Measurements from ENCODE around the gene GGT7. TPM values are rescaled to one million over a fixed set of nuclear protein-coding genes. Genes with fewer than 3 reads are reported as not detected.

The GGT7 gene
- total and polyA plus RNA-seq, 4 donors: 3.7 to 8.1 (median 6.0) TPM

DNA sequence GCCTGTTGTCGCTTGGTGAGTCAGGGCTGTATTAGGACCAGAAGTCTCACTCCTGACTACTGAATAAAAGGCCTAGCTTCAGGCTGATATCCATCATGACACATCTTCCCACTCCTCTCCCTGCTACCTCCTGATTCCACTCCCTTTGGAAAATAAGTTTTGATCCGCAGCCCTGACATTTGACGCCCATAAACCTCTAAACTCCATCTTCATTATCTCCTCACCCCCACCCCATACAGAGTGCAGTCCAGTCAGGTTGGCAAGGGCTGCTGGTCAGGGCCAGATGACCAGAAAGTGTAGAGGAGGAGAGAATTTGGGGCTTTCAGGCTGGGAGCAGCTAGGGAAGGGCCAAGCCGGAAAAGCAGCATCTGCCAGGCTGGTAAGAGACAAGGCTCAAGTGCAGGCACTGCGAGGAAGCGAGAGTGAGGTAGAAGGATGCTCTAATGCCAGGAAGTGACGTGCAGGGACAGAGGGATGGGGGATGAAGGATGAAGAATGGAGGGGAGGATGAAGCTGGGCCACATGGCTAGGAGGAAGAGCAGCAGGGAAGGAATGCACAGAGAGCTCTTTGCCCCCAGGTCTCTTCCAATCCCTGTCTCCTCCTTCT is 1.2 kb downstream of the GGT7 start:
- Histone ChIP-seq H3K9me3 (ENCODE audit: control insufficient read depth in 4 of 4, low read length in 3 of 4) (no peaks in the 10 kb centered on the region), H3K9ac (ENCODE audit: low read depth in 1 of 2, low read length in 2 of 2) (no peak overlapping the region), H3K36me3 (ENCODE audit: control insufficient read depth in 4 of 4, insufficient read depth in 3 of 4, low read depth in 1 of 4, low read length in 3 of 4) (no peaks in the 10 kb centered on the region), H3K4me1 (ENCODE audit: control insufficient read depth in 4 of 4, insufficient read depth in 4 of 4, low read length in 3 of 4) (peaks cover 2 to 41% (median 28%) of the 10 kb centered on the region in 4 donors), H3K27ac (ENCODE audit: low read depth in 1 of 2, low read length in 2 of 2) (no peak overlapping the region), H3K4me3 (ENCODE audit: low read depth in 1 of 3, low read length in 3 of 3) (no peak overlapping the region), H3K27me3 (ENCODE audit: control insufficient read depth in 4 of 4, insufficient read depth in 4 of 4, low read length in 3 of 4) (no peaks in the 10 kb centered on the region)
- 97% methylated on average over 7 of the region's 7 CpGs for WGBS
- TF ChIP-seq, protein P1, sequence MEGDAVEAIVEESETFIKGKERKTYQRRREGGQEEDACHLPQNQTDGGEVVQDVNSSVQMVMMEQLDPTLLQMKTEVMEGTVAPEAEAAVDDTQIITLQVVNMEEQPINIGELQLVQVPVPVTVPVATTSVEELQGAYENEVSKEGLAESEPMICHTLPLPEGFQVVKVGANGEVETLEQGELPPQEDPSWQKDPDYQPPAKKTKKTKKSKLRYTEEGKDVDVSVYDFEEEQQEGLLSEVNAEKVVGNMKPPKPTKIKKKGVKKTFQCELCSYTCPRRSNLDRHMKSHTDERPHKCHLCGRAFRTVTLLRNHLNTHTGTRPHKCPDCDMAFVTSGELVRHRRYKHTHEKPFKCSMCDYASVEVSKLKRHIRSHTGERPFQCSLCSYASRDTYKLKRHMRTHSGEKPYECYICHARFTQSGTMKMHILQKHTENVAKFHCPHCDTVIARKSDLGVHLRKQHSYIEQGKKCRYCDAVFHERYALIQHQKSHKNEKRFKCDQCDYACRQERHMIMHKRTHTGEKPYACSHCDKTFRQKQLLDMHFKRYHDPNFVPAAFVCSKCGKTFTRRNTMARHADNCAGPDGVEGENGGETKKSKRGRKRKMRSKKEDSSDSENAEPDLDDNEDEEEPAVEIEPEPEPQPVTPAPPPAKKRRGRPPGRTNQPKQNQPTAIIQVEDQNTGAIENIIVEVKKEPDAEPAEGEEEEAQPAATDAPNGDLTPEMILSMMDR (IDR thresholded peaks at IDR 0.05; ENCODE audit: low read depth, low read length, missing input control): no peak
- TF ChIP-seq TAF1 (conservative IDR thresholded peaks at IDR 0.05) (no peak), RXRA (IDR thresholded peaks at IDR 0.05) (no peak), JUND (IDR thresholded peaks at IDR 0.05) (no peak), EGR1 (IDR thresholded peaks at IDR 0.05; ENCODE audit: low read depth in 2 of 2) (no peak), FOXA2 (IDR thresholded peaks at IDR 0.05) (no peak)
- TF ChIP-seq, protein P2, sequence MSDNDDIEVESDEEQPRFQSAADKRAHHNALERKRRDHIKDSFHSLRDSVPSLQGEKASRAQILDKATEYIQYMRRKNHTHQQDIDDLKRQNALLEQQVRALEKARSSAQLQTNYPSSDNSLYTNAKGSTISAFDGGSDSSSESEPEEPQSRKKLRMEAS (IDR thresholded peaks at IDR 0.05): no peak
- TF ChIP-seq, protein P3, sequence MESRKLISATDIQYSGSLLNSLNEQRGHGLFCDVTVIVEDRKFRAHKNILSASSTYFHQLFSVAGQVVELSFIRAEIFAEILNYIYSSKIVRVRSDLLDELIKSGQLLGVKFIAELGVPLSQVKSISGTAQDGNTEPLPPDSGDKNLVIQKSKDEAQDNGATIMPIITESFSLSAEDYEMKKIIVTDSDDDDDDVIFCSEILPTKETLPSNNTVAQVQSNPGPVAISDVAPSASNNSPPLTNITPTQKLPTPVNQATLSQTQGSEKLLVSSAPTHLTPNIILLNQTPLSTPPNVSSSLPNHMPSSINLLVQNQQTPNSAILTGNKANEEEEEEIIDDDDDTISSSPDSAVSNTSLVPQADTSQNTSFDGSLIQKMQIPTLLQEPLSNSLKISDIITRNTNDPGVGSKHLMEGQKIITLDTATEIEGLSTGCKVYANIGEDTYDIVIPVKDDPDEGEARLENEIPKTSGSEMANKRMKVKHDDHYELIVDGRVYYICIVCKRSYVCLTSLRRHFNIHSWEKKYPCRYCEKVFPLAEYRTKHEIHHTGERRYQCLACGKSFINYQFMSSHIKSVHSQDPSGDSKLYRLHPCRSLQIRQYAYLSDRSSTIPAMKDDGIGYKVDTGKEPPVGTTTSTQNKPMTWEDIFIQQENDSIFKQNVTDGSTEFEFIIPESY (IDR thresholded peaks at IDR 0.05): no peak
- TF ChIP-seq, protein P4, sequence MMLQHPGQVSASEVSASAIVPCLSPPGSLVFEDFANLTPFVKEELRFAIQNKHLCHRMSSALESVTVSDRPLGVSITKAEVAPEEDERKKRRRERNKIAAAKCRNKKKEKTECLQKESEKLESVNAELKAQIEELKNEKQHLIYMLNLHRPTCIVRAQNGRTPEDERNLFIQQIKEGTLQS (IDR thresholded peaks at IDR 0.05): no peak
- no peak for DNase-seq (ENCODE audit: low spot score)

DNA sequence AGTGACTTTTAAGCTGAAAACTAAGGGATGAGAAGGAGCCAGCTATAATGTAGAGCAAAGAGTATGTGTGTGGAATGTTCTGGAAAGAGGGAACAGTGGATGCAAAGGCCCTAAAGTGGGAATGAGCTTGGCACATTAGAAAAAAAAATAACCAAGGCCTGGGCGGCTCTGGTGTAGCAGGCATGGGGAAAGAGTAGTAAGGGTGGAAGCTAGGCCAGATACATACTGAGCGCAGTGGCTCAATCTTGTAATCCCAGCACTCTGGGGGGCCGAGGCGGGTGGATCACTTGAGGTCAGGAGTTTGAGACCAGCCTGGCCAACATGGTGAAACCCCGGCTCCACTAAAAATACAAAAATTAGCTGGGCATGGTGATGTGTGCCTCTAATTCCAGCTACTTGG is 8.4 kb downstream of the GGT7 start:
- peaks cover 2 to 5% (median 3%) of the 10 kb centered on the region in 4 donors for H3K36me3 ChIP-seq (ENCODE audit: control insufficient read depth in 4 of 4, insufficient read depth in 3 of 4, low read depth in 1 of 4, low read length in 3 of 4)
- TF ChIP-seq JUND (IDR thresholded peaks at IDR 0.05) (no peak), FOXA2 (IDR thresholded peaks at IDR 0.05) (no peak), GABPA (IDR thresholded peaks at IDR 0.05 in 1 of 2, conservative IDR thresholded peaks at IDR 0.05 in 1 of 2) (no peak), NR2F2 (IDR thresholded peaks at IDR 0.05) (no peak), RXRA (IDR thresholded peaks at IDR 0.05) (no peak), SP1 (IDR thresholded peaks at IDR 0.05) (no peak), FOXA1 (IDR thresholded peaks at IDR 0.05) (no peak), RAD21 (IDR thresholded peaks at IDR 0.05) (no peak), YY1 (IDR thresholded peaks at IDR 0.05) (no peak), HNF4A (conservative IDR thresholded peaks at IDR 0.05) (no peak)
- TF ChIP-seq, protein P5, sequence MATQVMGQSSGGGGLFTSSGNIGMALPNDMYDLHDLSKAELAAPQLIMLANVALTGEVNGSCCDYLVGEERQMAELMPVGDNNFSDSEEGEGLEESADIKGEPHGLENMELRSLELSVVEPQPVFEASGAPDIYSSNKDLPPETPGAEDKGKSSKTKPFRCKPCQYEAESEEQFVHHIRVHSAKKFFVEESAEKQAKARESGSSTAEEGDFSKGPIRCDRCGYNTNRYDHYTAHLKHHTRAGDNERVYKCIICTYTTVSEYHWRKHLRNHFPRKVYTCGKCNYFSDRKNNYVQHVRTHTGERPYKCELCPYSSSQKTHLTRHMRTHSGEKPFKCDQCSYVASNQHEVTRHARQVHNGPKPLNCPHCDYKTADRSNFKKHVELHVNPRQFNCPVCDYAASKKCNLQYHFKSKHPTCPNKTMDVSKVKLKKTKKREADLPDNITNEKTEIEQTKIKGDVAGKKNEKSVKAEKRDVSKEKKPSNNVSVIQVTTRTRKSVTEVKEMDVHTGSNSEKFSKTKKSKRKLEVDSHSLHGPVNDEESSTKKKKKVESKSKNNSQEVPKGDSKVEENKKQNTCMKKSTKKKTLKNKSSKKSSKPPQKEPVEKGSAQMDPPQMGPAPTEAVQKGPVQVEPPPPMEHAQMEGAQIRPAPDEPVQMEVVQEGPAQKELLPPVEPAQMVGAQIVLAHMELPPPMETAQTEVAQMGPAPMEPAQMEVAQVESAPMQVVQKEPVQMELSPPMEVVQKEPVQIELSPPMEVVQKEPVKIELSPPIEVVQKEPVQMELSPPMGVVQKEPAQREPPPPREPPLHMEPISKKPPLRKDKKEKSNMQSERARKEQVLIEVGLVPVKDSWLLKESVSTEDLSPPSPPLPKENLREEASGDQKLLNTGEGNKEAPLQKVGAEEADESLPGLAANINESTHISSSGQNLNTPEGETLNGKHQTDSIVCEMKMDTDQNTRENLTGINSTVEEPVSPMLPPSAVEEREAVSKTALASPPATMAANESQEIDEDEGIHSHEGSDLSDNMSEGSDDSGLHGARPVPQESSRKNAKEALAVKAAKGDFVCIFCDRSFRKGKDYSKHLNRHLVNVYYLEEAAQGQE (IDR thresholded peaks at IDR 0.05): no peak
- TF ChIP-seq, protein P3 (IDR thresholded peaks at IDR 0.05): no peak
- TF ChIP-seq, protein P1 (IDR thresholded peaks at IDR 0.05; ENCODE audit: low read depth, low read length, missing input control): no peak
- TF ChIP-seq, protein P4 (IDR thresholded peaks at IDR 0.05): no peak
- 98% methylated on average over 5 of the region's 5 CpGs for WGBS
- no peaks in the 10 kb centered on the region for H3K4me1 ChIP-seq (ENCODE audit: control insufficient read depth in 4 of 4, insufficient read depth in 4 of 4, low read length in 3 of 4)
- H3K27me3 ChIP-seq (ENCODE audit: control insufficient read depth in 4 of 4, insufficient read depth in 4 of 4, low read length in 3 of 4): no peaks in the 10 kb centered on the region
- H3K27ac ChIP-seq (ENCODE audit: low read depth in 1 of 2, low read length in 2 of 2): no peak overlapping the region
- DNase-seq (ENCODE audit: low spot score): no peak
- no peak overlapping the region for H3K9ac ChIP-seq (ENCODE audit: low read depth in 1 of 2, low read length in 2 of 2)
- no peaks in the 10 kb centered on the region for H3K9me3 ChIP-seq (ENCODE audit: control insufficient read depth in 4 of 4, low read length in 3 of 4)
- no peak overlapping the region for H3K4me3 ChIP-seq (ENCODE audit: low read depth in 1 of 3, low read length in 3 of 3)

Measured in liver (tissue), 9 donors.